SIG-M5 treated with dmso at 0.1 percent for 504 hours (cell line): Measurements from ENCODE around the gene HMGXB3.
"Not testable (repeated sequence)": the region's sequence is repeated elsewhere in the genome, so short reads cannot be mapped to it uniquely, and the experiment has no call there.

Source experiments
- DNase-seq: peaks from one replicate; lab custom pipeline; 2025; ENCODE audit not compliant: unreplicated experiment; lab: John Stamatoyannopoulos, UW

The HMGXB3 gene

GRCh38 chr5:150017226-150018005, 16.9 kb downstream of the HMGXB3 start:
- no peak for DNase-seq

- DNase-seq, result no peak
Observed at GRCh38 chr5:150020249-150020648, 19.7 kb downstream of the HMGXB3 start.

- no peak for DNase-seq
Observed at GRCh38 chr5:150021491-150022157, 21.1 kb downstream of the HMGXB3 start.

- no peak for DNase-seq
Observed at GRCh38 chr5:150022158-150022531, 21.6 kb downstream of the HMGXB3 start.

- DNase-seq, result no peak
Observed at GRCh38 chr5:150022681-150023080, 22.1 kb downstream of the HMGXB3 start.

GRCh38 chr5:150023136-150023535, 22.6 kb downstream of the HMGXB3 start:
- DNase-seq, result no peak

- DNase-seq, result peak; percentile 14
Observed at GRCh38 chr5:150024346-150024984, 23.9 kb downstream of the HMGXB3 start.

- no peak for DNase-seq
Observed at GRCh38 chr5:150026682-150027172, 26.2 kb downstream of the HMGXB3 start.

- DNase-seq, result not testable (repeated sequence)
Observed at GRCh38 chr5:150028047-150028446, 27.5 kb downstream of the HMGXB3 start.

- no peak for DNase-seq
Observed at GRCh38 chr5:150033334-150033733, 32.8 kb downstream of the HMGXB3 start.

- DNase-seq, result no peak
Observed at GRCh38 chr5:150034662-150035061, 34.1 kb downstream of the HMGXB3 start.

- DNase-seq, result peak; percentile 69
Observed at GRCh38 chr5:150035139-150035895, 34.8 kb downstream of the HMGXB3 start.

GRCh38 chr5:150036513-150036912, 36.0 kb downstream of the HMGXB3 start:
- no peak for DNase-seq

GRCh38 chr5:150038547-150038946, 38.0 kb downstream of the HMGXB3 start:
- no peak for DNase-seq

GRCh38 chr5:150042459-150042858, 41.9 kb downstream of the HMGXB3 start:
- no peak for DNase-seq

GRCh38 chr5:150043657-150044328, 43.3 kb downstream of the HMGXB3 start:
- DNase-seq, result no peak

- DNase-seq, result no peak
Observed at GRCh38 chr5:150044329-150044681, 43.8 kb downstream of the HMGXB3 start.

- DNase-seq, result no peak
Observed at GRCh38 chr5:150044712-150045111, 44.2 kb downstream of the HMGXB3 start.

GRCh38 chr5:150045549-150045948, 45.0 kb downstream of the HMGXB3 start:
- no peak for DNase-seq

- DNase-seq, result no peak
Observed at GRCh38 chr5:150046031-150046430, 45.5 kb downstream of the HMGXB3 start.
